ENCODE data around the gene ABCF1.

The ABCF1 gene

GRCh38 chr6:30554962-30555815, 16.1 kb upstream of the ABCF1 start:
- TF ChIP-seq CTCF (IDR thresholded peaks at IDR 0.05; ENCODE audit: borderline replicate concordance, insufficient read depth, low read depth, low read length), result no peak
- H3K4me3 ChIP-seq (ENCODE audit: low read depth, low read length), result peak overlapping the region; percentile 75

GRCh38 chr6:30555816-30556065, 15.5 kb upstream of the ABCF1 start:
- no peak for TF ChIP-seq CTCF (IDR thresholded peaks at IDR 0.05; ENCODE audit: borderline replicate concordance, insufficient read depth, low read depth, low read length)
- H3K4me3 ChIP-seq (ENCODE audit: low read depth, low read length), result peak overlapping the region; percentile 75

- TF ChIP-seq CTCF (IDR thresholded peaks at IDR 0.05; ENCODE audit: borderline replicate concordance, insufficient read depth, low read depth, low read length), result no peak
- peak within 1 kb of the TSS; percentile 75 for H3K4me3 ChIP-seq (ENCODE audit: low read depth, low read length)
These were observed 15.0 kb upstream of the ABCF1 start, which contains the start of gene GNL1 for GRCh38 chr6:30556066-30556905. Gene GNL1 (minus strand): TSS chr6:30556489. CDS start chr6:30556203, 286 bp downstream.

- H3K4me3 ChIP-seq (ENCODE audit: low read depth, low read length), result peak within 1 kb of the TSS; percentile 75
- TF ChIP-seq CTCF (IDR thresholded peaks at IDR 0.05; ENCODE audit: borderline replicate concordance, insufficient read depth, low read depth, low read length), result no peak
These were observed 14.1 kb upstream of the ABCF1 start, which contains the start of gene PRR3 for GRCh38 chr6:30556906-30557682. Gene PRR3 (plus strand): TSS chr6:30557295. CDS start chr6:30557345, 50 bp downstream.

- H3K4me3 ChIP-seq (ENCODE audit: low read depth, low read length), result peak overlapping the region; percentile 75
These were observed 13.6 kb upstream of the ABCF1 start for GRCh38 chr6:30557683-30557981.

GRCh38 chr6:30560930-30561329, 10.3 kb upstream of the ABCF1 start:
- no peak overlapping the region for H3K4me3 ChIP-seq (ENCODE audit: low read depth, low read length)
- TF ChIP-seq CTCF (IDR thresholded peaks at IDR 0.05; ENCODE audit: borderline replicate concordance, insufficient read depth, low read depth, low read length), result no peak

More at GRCh38 chr6:30557683-30557981, 13.6 kb upstream of the ABCF1 start:
- TF ChIP-seq CTCF (IDR thresholded peaks at IDR 0.05; ENCODE audit: borderline replicate concordance, insufficient read depth, low read depth, low read length), result no peak
